HG03135 (cell line): ENCODE data around the gene CLN3.
"Not testable (repeated sequence)": the region's sequence is repeated elsewhere in the genome, so short reads cannot be mapped to it uniquely, and the experiment has no call there.

ENCODE experiments used
- ATAC-seq: cut with Tn5 transposase; IDR thresholded peaks from one replicate; pipeline ENCODE4 v1.9.1; 2021; ENCODE audit warnings: mild to moderate bottlenecking, moderate library complexity; ENCODE audit not compliant: unreplicated experiment

The CLN3 gene

GRCh38 chr16:28514246-28514645 lies 22.4 kb upstream of the CLN3 start:
- no peak for ATAC-seq

- no peak for ATAC-seq
Observed at GRCh38 chr16:28513484-28514181, 21.8 kb upstream of the CLN3 start.

GRCh38 chr16:28511801-28512789 lies 20.2 kb upstream of the CLN3 start:
- no peak for ATAC-seq

GRCh38 chr16:28511031-28511430 lies 19.2 kb upstream of the CLN3 start:
- ATAC-seq = no peak

DNA sequence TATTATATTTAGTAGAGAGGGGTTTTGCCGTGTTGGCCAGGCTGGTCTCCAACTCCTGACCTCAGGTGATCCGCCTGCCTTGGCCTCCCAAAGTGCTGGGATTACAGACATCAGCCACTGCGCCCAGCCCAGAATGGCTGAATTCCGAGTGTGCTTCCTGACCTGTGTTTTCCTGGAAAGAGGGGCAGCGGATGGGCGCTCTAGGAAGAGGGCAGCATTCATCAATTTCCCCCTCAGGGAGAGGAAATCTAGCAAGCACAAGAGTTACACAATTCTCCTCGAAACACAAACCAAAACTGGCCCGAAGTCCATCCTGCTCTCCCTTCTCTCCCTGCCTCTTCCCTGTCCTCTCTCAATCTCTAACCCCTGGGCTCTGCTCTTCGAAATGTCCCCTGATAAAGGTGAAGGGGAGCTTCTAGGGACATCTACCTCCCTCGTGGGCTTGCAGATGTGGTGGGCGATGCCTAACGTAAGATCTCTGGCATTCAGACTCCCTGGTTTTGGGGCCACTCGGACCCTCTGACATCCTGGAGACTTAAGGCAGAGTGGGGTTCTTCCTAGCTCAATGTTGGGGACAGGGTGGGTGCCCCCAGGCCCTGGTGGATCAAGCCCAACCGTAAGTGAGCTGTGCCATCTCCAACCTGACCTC lies 13.7 kb upstream of the CLN3 start:
- ATAC-seq = no peak

DNA sequence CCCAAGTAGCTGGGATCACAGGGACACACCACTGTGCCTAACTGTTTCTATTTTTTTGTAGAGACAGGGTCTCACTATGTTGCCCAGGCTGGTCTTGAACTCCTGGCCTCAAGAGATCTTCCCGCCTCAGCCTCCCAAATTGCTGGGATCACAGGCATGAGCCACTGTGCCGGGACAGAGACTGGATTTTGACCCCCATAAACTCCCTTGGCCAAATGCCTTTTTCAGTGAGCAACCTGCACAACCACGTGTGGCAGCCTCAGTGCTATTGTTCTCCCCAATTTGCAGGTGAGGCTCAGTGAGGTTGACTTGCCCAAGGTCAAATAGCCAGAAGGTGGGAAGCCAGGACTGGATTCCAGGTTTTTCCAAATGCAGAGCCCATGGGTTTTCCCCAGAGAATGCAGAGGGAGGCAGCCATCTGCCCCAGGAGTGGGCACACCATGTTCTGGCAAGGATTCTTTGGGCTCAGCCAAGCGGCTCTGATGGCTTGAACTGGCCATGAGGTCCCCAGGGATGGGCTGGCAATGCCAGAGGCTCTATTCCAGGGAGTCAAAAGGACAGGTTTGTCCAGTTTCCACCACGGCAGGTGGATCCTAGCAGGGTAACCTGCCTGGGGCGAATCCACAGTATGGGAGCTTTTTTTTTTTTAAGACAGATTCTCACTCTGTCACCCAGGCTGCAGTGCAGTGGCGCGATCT lies 13.0 kb upstream of the CLN3 start:
- no peak for ATAC-seq

DNA sequence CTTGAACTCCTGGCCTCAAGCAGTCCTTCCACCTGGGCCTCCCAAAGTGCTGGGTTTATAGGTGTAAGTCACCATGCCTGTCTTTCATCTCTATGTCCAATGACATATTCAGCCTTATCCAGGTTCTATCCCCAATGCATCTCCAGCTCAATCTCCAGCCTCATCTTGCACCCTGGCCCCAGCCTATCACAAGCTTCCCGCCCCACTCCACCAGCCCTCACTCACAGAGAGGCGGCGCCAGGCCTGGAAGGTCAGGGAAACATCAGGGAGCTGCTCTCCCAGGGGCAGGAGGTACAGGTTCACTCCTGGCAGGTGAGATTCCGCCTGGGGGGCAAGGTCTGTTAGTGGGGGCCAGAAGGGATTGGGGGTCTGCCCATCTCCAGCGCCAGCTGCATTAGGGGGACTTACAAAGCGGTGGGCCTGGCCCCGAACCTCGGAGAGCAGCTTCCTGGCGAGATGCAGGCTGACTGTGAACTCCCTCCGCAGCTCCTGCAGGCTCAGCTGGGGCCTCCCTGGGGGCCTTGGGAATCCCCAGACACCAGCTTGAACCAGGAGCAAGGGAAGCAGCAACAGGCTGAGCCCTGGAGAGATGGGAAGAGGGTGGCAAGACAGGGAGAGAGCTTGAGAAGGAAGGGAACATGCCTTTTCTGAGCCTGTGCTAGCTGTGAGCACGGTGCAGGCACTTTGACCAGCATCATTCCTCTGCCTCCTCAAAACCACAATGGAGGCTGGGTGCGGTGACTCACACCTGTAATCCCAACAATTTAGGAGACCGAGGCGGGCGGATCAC lies 11.8 kb upstream of the CLN3 start:
- no peak for ATAC-seq

DNA sequence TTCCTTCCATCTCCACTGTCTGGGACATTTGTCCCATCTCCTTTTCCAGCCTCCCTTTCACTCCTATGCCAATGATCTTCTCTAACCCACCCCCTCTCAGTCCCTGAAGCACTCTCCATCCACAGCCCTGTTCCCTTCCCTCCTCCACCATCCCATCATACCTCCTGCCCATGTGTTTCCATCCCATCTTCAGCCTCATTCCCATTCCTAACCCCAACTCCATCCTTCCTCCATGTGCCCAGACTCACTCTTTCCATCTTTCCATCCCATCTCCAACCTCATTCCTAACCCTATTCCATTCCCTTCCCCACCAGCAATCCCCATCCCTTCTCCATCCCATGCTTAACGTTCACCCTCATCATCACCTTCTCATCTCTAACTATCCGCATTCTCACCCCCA lies 10.4 kb upstream of the CLN3 start:
- no peak for ATAC-seq

DNA sequence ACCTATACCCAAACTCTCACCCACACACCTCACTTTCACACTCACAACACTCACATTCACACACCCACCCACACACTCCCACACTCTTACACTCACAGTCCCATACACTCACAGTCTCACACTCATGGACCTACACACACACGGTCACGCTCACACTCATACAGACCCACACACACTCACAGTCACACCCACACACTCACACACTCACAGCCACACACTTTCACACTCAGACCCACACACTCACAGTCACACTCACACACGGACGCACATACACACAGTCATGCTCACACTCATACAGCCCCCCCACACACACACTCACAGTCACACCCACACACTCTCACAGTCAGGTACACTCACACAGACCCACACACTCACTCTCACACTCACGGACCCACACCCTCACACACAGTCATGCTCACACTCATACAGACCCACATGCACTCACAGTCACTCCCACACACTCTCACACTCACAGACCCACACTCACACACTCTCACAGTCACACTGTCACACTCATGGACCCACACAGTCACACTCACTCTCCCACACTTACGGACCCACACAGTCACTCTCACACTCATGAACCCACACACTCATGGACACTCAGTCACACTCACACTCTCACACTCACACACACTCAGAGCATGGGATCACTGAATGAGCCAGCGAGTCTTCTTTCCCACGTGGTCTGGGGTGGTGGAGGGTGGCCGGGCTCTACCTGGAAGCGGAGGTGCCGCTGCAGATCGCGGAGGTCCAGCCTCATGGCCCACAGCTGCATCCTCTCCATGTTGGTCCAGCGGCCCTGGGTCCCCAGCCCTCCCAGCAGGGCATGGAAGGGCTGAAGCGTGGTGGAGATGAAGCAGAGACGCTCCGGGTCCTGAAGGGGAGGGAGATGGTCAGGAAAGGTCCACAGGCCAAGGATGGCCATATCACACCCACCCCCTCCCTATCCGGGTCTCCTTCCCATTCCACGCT lies 9.7 kb upstream of the CLN3 start:
- no peak for ATAC-seq

DNA sequence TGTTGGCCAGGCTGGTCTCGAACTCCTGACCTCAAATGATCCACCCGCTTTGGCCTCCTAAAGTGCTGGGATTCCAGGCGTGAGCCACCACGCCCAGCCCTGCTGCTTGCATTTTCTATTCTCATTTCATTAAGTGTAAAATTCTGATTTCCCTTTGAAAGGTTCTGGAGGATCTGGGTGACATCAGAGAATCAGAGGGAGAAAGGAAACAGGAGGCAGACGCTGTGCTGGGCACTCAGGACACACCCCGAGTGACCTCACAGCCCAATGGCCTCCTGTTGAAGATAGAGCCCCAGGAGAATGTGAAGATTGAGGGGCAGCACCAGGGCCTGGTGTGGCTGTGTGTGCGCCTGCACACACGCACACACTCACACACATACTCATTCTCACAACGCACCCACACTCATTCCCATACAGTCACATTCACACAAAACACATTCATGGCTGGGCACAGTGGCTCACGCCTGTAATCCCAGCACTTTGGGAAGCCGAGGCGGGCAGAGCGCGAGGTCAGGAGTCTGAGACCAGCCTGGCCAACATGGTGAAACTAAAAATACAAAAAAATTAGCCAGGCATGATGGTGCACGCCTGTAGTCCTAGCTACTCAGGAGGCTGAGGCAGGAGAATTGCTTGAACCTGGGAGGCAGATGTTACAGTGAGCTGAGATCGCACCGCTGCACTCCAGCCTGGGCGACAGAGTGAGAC lies 8.8 kb upstream of the CLN3 start:
- not testable (repeated sequence) for ATAC-seq

GRCh38 chr16:28499854-28500253 lies 8.0 kb upstream of the CLN3 start:
- ATAC-seq = no peak

GRCh38 chr16:28498666-28499381 lies 7.0 kb upstream of the CLN3 start:
- no peak for ATAC-seq

- ATAC-seq = no peak
Observed at GRCh38 chr16:28497861-28498599, 6.2 kb upstream of the CLN3 start.

- no peak for ATAC-seq
Observed at GRCh38 chr16:28497386-28497785, 5.5 kb upstream of the CLN3 start.

GRCh38 chr16:28496844-28497243 lies 5.0 kb upstream of the CLN3 start:
- ATAC-seq = no peak

- no peak for ATAC-seq
Observed at GRCh38 chr16:28495795-28496749, 4.2 kb upstream of the CLN3 start.
